IMR-90 (cell line): ENCODE measurements around the gene S100Z. TPM values are rescaled to one million over a fixed set of nuclear protein-coding genes. Genes with fewer than 3 reads are reported as not detected.

Experiments
- ATAC-seq: fragments of 200-7000 bp; cut with Tn5 transposase; 2 replicates; pipeline ENCODE4 v1.9.1; 2020; ENCODE audit warnings: low read depth, mild to moderate bottlenecking, moderate library complexity
- BruUV-seq: library from RNA; stranded (reverse); fragments of 400-500 nt; replicated peaks from 2 replicates; lab custom pipeline; 2021; lab: Mats Ljungman, UMichigan
- CTCF ChIA-PET: fragments of 300-600 bp; formaldehyde crosslinking; extraction: SDS; loops from one replicate; lab custom pipeline; 2021; ENCODE audit warnings: antibody characterized with exemption; lab: Yijun Ruan, JAX
- POLR2A ChIA-PET: fragments of 300-600 bp; sonication (Branson Sonifier 250); formaldehyde crosslinking; loops from one replicate; lab custom pipeline; 2022; ENCODE audit warnings: antibody characterized with exemption; ENCODE audit not compliant: unreplicated experiment; lab: Charles Lee
- DNase-seq: peaks from one replicate; pipeline ENCODE4 v3.0.0; 2013
- H2AFZ ChIP-seq: replicated peaks from 2 replicates; pipeline ENCODE3; 2013; ENCODE audit warnings: low read length, mild to moderate bottlenecking; ENCODE audit not compliant: poor library complexity
- H2AK5ac ChIP-seq: 2 replicates; pipeline ENCODE4 v1.6.1; 2013; ENCODE audit warnings: low read depth, low read length, inconsistent platforms
- H2AK9ac ChIP-seq: replicated peaks from 2 replicates; pipeline ENCODE3; 2013; ENCODE audit warnings: mild to moderate bottlenecking, low read depth, low read length, moderate library complexity; ENCODE audit not compliant: poor library complexity
- H2BK120ac ChIP-seq: 2 replicates; pipeline ENCODE4 v1.6.1; 2013; ENCODE audit warnings: low read depth, low read length, inconsistent platforms
- H2BK15ac ChIP-seq: 3 replicates; pipeline ENCODE4 v1.6.1; 2013; ENCODE audit warnings: low read depth, low read length, inconsistent platforms
- H2BK20ac ChIP-seq: 2 replicates; pipeline ENCODE4 v1.6.1; 2013; ENCODE audit warnings: low read depth, mild to moderate bottlenecking, inconsistent platforms, low read length, moderate library complexity
- H2BK5ac ChIP-seq: 2 replicates; pipeline ENCODE4 v1.6.1; 2013; ENCODE audit warnings: mild to moderate bottlenecking, low read depth, low read length, inconsistent platforms; ENCODE audit not compliant: poor library complexity, severe bottlenecking
- H3K14ac ChIP-seq: replicated peaks from 2 replicates; pipeline ENCODE4 v1.6.1; 2013; ENCODE audit warnings: low read depth, low read length, inconsistent platforms
- H3K18ac ChIP-seq: 2 replicates; pipeline ENCODE4 v1.6.1; 2013; ENCODE audit warnings: low read depth, low read length, control low read depth
- H3K23ac ChIP-seq: 2 replicates; pipeline ENCODE4 v1.6.1; 2013; ENCODE audit warnings: low read depth, low read length, inconsistent platforms
- H3K27ac ChIP-seq: 2 replicates; pipeline ENCODE4 v1.5.1; 2013; ENCODE audit warnings: mild to moderate bottlenecking, control low read depth, low read length; ENCODE audit not compliant: insufficient read depth
- H3K27me3 ChIP-seq: 2 replicates; pipeline ENCODE4 v1.6.1; 2013; ENCODE audit warnings: low read length; ENCODE audit not compliant: control insufficient read depth, insufficient read depth
- H3K36me3 ChIP-seq: 2 replicates; pipeline ENCODE4 v1.6.1; 2013; ENCODE audit warnings: low read length, mixed read lengths; ENCODE audit not compliant: control insufficient read depth, insufficient read depth
- H3K4ac ChIP-seq: 2 replicates; pipeline ENCODE4 v1.6.1; 2013; ENCODE audit warnings: low read depth, low read length, inconsistent platforms
- H3K4me1 ChIP-seq: 2 replicates; pipeline ENCODE4 v1.6.1; 2013; ENCODE audit warnings: low read length, mixed read lengths; ENCODE audit not compliant: control insufficient read depth, insufficient read depth
- H3K4me2 ChIP-seq: 2 replicates; pipeline ENCODE4 v1.6.1; 2013; ENCODE audit warnings: low read depth, mild to moderate bottlenecking, control low read depth, low read length, moderate library complexity
- H3K4me3 ChIP-seq: 2 replicates; pipeline ENCODE4 v1.5.1; 2013; ENCODE audit warnings: low read depth, mild to moderate bottlenecking, control low read depth, low read length, moderate library complexity; ENCODE audit not compliant: insufficient read depth
- H3K56ac ChIP-seq: 2 replicates; pipeline ENCODE4 v1.6.1; 2013; ENCODE audit warnings: low read length, inconsistent platforms; ENCODE audit not compliant: insufficient read depth; ENCODE audit errors: extremely low read depth
- H3K79me1 ChIP-seq, 2 experiments: 2 replicates each; pipeline ENCODE4 v1.6.1; 2013; ENCODE audit warnings: low read length in 2 of 2, inconsistent platforms in 1 of 2, low read depth in 1 of 2
- H3K9ac ChIP-seq: 2 replicates; pipeline ENCODE4 v1.6.1; 2013; ENCODE audit warnings: low read depth, low read length, control low read depth
- H3K9me1 ChIP-seq: 2 replicates; pipeline ENCODE4 v1.6.1; 2013; ENCODE audit warnings: low read length, inconsistent platforms; ENCODE audit not compliant: insufficient read depth
- H3K9me3 ChIP-seq: 2 replicates; pipeline ENCODE4 v1.6.1; 2013; ENCODE audit warnings: low read length; ENCODE audit not compliant: control insufficient read depth, insufficient read depth
- H4K20me1 ChIP-seq: 2 replicates; pipeline ENCODE4 v1.6.1; 2013; ENCODE audit warnings: low read length, inconsistent platforms; ENCODE audit not compliant: insufficient read depth
- H4K5ac ChIP-seq: 2 replicates; pipeline ENCODE4 v1.6.1; 2013; ENCODE audit warnings: mild to moderate bottlenecking, low read depth, low read length, control low read depth
- H4K8ac ChIP-seq, 2 experiments: 2 replicates each; pipeline ENCODE4 v1.6.1; 2013; ENCODE audit warnings: low read depth in 2 of 2, low read length in 2 of 2, control low read depth in 1 of 2, inconsistent platforms in 1 of 2
- H4K91ac ChIP-seq: 2 replicates; pipeline ENCODE4 v1.6.1; 2013; ENCODE audit warnings: low read depth, low read length, inconsistent platforms; ENCODE audit not compliant: insufficient read depth
- BHLHE40 ChIP-seq: fragments of 150-350 bp; IDR thresholded peaks from 2 replicates; pipeline ENCODE4 v1.6.1; 2016; ENCODE audit warnings: mild to moderate bottlenecking, low read depth, low read length
- CEBPB ChIP-seq: IDR thresholded peaks from 2 replicates; pipeline ENCODE4 v1.6.1; 2012; ENCODE audit warnings: low read depth, low read length, improper control_type of control experiment
- NFE2L2 ChIP-seq: fragments of 150-350 bp; IDR thresholded peaks from 2 replicates; pipeline ENCODE4 v1.6.1; 2016; ENCODE audit warnings: low read depth, mild to moderate bottlenecking, low read length
- POLR2A ChIP-seq: IDR thresholded peaks from 2 replicates; pipeline ENCODE4 v1.6.1; 2012; ENCODE audit warnings: mild to moderate bottlenecking, low read depth, low read length
- RAD21 ChIP-seq: IDR thresholded peaks from 2 replicates; pipeline ENCODE4 v1.6.1; 2012; ENCODE audit warnings: low read length, improper control_type of control experiment
- RCOR1 ChIP-seq: IDR thresholded peaks from 2 replicates; pipeline ENCODE4 v1.6.1; 2012; ENCODE audit warnings: mild to moderate bottlenecking, low read length, improper control_type of control experiment; ENCODE audit not compliant: insufficient replicate concordance
- SMC3 ChIP-seq: fragments of 150-350 bp; IDR thresholded peaks from 2 replicates; pipeline ENCODE4 v1.6.1; 2016; ENCODE audit warnings: low read depth, mild to moderate bottlenecking, antibody characterized with exemption, low read length, moderate library complexity
- USF2 ChIP-seq: fragments of 150-350 bp; IDR thresholded peaks from 2 replicates; pipeline ENCODE4 v1.6.1; 2017; ENCODE audit warnings: mild to moderate bottlenecking, antibody characterized with exemption, low read length, low read depth
- WGBS, 2 experiments: methylation state at CpG; one replicate each; pipeline versions ENCODE4 v1.1.5 to v1.1.7; 2013; ENCODE audit warnings: missing lambda C conversion rate in 2 of 2; ENCODE audit not compliant: insufficient read length in 1 of 2; ENCODE audit errors: extremely low coverage in 2 of 2; 5-methylcytosine and 5-hydroxymethylcytosine counted together
- dilution Hi-C: fragments of 300-500 bp; cut with HindIII; formaldehyde crosslinking; loops from one replicate; pipeline ENCODE4 v1.14.3; 2018; ENCODE audit warnings: low sequenced_read_pairs; ENCODE audit not compliant: unreplicated experiment
- in situ Hi-C: fragments of 300-500 bp; cut with MboI; formaldehyde crosslinking; loops from 3 replicates; pipeline ENCODE4 v1.14.3; 2019; ENCODE audit warnings: low sequenced_read_pairs, inconsistent platforms, mixed read lengths
- intact Hi-C: fragments of 100-400 bp; cut with micrococcal nuclease; formaldehyde crosslinking; loops from 2 replicates; pipeline ENCODE4 v1.10.0; 2022
- polyA plus RNA-seq, 3 experiments: library from polyadenylated mRNA; depleted of rRNA; stranded (reverse); fragments of >200 nt; gene quantifications; 2 replicates each; pipeline ENCODE4 v1.2.3, GENCODE V29; 2012; ENCODE audit warnings: low replicate concordance in 1 of 3
- total RNA-seq: library from RNA; depleted of rRNA; stranded (reverse); fragments of >200 nt; gene quantifications from 2 replicates; pipeline ENCODE4 v1.2.3, GENCODE V29; 2012
- TF ChIP-seq, protein P1 (sequence below): conservative IDR thresholded peaks from 2 replicates; pipeline ENCODE4 v1.5.1; 2012; ENCODE audit warnings: mild to moderate bottlenecking, low read depth, low read length, improper control_type of control experiment

Gene S100Z
- total and polyA plus RNA-seq, 2 of the 4 experiments (the other 2 are of a cell fraction): not detected

DNA sequence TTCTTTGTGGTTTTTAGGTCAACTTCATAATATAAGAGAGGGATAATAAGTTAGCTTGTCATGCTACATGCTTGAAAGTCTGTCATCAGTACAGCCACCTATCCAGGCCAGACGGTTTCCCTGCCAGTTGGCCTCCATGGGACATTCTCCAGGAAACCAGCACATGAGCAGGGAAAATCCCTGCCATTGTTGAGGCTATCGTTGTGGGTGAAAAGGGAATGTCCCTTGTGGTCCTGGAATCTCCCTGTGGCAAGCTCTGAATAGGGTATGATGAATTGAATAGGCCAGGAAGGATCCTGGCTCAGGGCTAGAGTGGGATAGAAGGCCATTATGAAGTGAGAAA is 18.7 kb upstream of the S100Z start:
- H3K56ac ChIP-seq: no peak overlapping the region
- dilution Hi-C loops (no loop called here), in situ Hi-C loops (no loop called here), intact Hi-C loops (no loop called here)
- H3K9me3 ChIP-seq: no peaks in the 10 kb centered on the region
- H3K14ac ChIP-seq: peak overlapping the region; percentile 22
- no peaks in the 10 kb centered on the region for H3K27me3 ChIP-seq
- BruUV-seq: no TSS peak
- no peak overlapping the region for H4K5ac ChIP-seq
- H2BK120ac ChIP-seq: peak overlapping the region; percentile 27; the same call in 1 of the 2 replicates
- H4K20me1 ChIP-seq: no peaks in the 10 kb centered on the region
- ATAC-seq (no peak; the same call in none of the 2 replicates), DNase-seq (peak; percentile 76)
- H3K36me3 ChIP-seq: peaks cover 9% of the 10 kb centered on the region
- H3K9ac ChIP-seq: no peak overlapping the region
- WGBS, 2 experiments: 0% methylated on average over 1 of the region's 2 CpGs; no CpG with 5 or more reads in 1 of the 2 experiments
- peak overlapping the region; percentile 84 for H2AK5ac ChIP-seq
- peaks cover 11% of the 10 kb centered on the region for H3K9me1 ChIP-seq
- H3K4me2 ChIP-seq: no peak overlapping the region
- TF ChIP-seq SMC3 (no peak), RAD21 (no peak), RCOR1 (peak; percentile 47), POLR2A (no peak), CEBPB (no peak), USF2 (no peak), BHLHE40 (peak; percentile 88), NFE2L2 (no peak)
- TF ChIP-seq, protein P1, sequence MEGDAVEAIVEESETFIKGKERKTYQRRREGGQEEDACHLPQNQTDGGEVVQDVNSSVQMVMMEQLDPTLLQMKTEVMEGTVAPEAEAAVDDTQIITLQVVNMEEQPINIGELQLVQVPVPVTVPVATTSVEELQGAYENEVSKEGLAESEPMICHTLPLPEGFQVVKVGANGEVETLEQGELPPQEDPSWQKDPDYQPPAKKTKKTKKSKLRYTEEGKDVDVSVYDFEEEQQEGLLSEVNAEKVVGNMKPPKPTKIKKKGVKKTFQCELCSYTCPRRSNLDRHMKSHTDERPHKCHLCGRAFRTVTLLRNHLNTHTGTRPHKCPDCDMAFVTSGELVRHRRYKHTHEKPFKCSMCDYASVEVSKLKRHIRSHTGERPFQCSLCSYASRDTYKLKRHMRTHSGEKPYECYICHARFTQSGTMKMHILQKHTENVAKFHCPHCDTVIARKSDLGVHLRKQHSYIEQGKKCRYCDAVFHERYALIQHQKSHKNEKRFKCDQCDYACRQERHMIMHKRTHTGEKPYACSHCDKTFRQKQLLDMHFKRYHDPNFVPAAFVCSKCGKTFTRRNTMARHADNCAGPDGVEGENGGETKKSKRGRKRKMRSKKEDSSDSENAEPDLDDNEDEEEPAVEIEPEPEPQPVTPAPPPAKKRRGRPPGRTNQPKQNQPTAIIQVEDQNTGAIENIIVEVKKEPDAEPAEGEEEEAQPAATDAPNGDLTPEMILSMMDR: no peak
- no peak overlapping the region for H4K8ac ChIP-seq
- peak overlapping the region; percentile 82; the same call in 1 of the 3 replicates for H2BK15ac ChIP-seq
- ChIA-PET POLR2A (no interaction called here), CTCF (interaction anchor here (0.7 to 1.0 kb wide), 2 partner anchors 10 to 24 kb away, joined by 3 to 11 read pairs; no protein-coding TSS in a partner anchor)
- peak overlapping the region; percentile 49 for H2AFZ ChIP-seq
- peak overlapping the region; percentile 95 for H3K23ac ChIP-seq
- H3K27ac ChIP-seq: no peak overlapping the region
- peak overlapping the region; percentile 3 for H2BK5ac ChIP-seq
- H3K4ac ChIP-seq: peak overlapping the region; percentile 83
- H3K4me3 ChIP-seq: no peak overlapping the region
- H3K18ac ChIP-seq: no peak overlapping the region
- H3K4me1 ChIP-seq: peaks cover 4% of the 10 kb centered on the region
- peak overlapping the region; percentile 53; the same call in 1 of the 2 replicates for H2BK20ac ChIP-seq
- H4K91ac ChIP-seq: peak overlapping the region; percentile 70
- H2AK9ac ChIP-seq: peak overlapping the region; percentile 25
- no peaks in the 10 kb centered on the region; a peak in 1 of 4 replicates for H3K79me1 ChIP-seq
